GM12878 (cell line): Measurements from ENCODE around the gene TMOD2. TPM values are rescaled to one million over a fixed set of nuclear protein-coding genes. Genes with fewer than 3 reads are reported as not detected.

ENCODE experiments used
- ASH2L ChIP-seq: fragments of 300-600, 200-600 bp; sonication (generic); IDR thresholded peaks from 2 replicates; pipeline ENCODE4 v1.6.1; 2017; ENCODE audit warnings: low read depth, mild to moderate bottlenecking, borderline replicate concordance
- BCL3 ChIP-seq: IDR thresholded peaks from 2 replicates; pipeline ENCODE4 v1.6.1; 2011; ENCODE audit warnings: borderline replicate concordance, low read depth, mild to moderate bottlenecking, moderate library complexity, low read length; ENCODE audit not compliant: insufficient read depth, poor library complexity, severe bottlenecking
- CEBPZ ChIP-seq: fragments of 150-350 bp; IDR thresholded peaks from 2 replicates; pipeline ENCODE4 v1.6.1; 2016; ENCODE audit warnings: low read depth, low read length
- E2F8 ChIP-seq: fragments of 450-650 bp; IDR thresholded peaks from 2 replicates; pipeline ENCODE4 v1.6.1; 2018; ENCODE audit warnings: mild to moderate bottlenecking, low read depth, moderate library complexity; ENCODE audit not compliant: partially characterized antibody
- ESRRA ChIP-seq: IDR thresholded peaks from 2 replicates; pipeline ENCODE4 v1.6.1; 2012; ENCODE audit warnings: mild to moderate bottlenecking, low read length, improper control_type of control experiment
- FOXK2 ChIP-seq: fragments of 450-650 bp; IDR thresholded peaks from 2 replicates; pipeline ENCODE4 v1.6.1; 2017; ENCODE audit warnings: mild to moderate bottlenecking, moderate library complexity
- FOXM1 ChIP-seq: IDR thresholded peaks from 2 replicates; pipeline ENCODE4 v1.6.1; 2012; ENCODE audit warnings: low read depth, mild to moderate bottlenecking, inconsistent platforms, low read length, moderate library complexity
- HDGF ChIP-seq: fragments of 450-650 bp; IDR thresholded peaks from 2 replicates; pipeline ENCODE4 v1.6.1; 2016; ENCODE audit warnings: antibody characterized with exemption
- JUND ChIP-seq: IDR thresholded peaks from 2 replicates; pipeline ENCODE4 v1.6.1; 2012; ENCODE audit warnings: low read depth, mild to moderate bottlenecking, low read length, improper control_type of control experiment, moderate library complexity
- MAX ChIP-seq: IDR thresholded peaks from 2 replicates; pipeline ENCODE4 v1.6.1; 2012; ENCODE audit warnings: low read depth, low read length, improper control_type of control experiment
- NFIC ChIP-seq: IDR thresholded peaks from 2 replicates; pipeline ENCODE4 v1.6.1; 2012; ENCODE audit warnings: low read depth, mild to moderate bottlenecking, inconsistent platforms, low read length, moderate library complexity
- PAX8 ChIP-seq: fragments of 450-650 bp; IDR thresholded peaks from 2 replicates; pipeline ENCODE4 v1.6.1; 2017; ENCODE audit warnings: mild to moderate bottlenecking, moderate library complexity
- PRDM15 ChIP-seq: fragments of 450-650 bp; formaldehyde crosslinking; IDR thresholded peaks from 2 replicates; pipeline ENCODE4 v1.4.0; 2020; ENCODE audit warnings: mild to moderate bottlenecking, moderate library complexity
- TARDBP ChIP-seq: IDR thresholded peaks from 2 replicates; pipeline ENCODE4 v1.6.1; 2016; ENCODE audit warnings: borderline replicate concordance
- TCF12 ChIP-seq: IDR thresholded peaks from 2 replicates; pipeline ENCODE4 v1.6.1; 2011; ENCODE audit warnings: low read depth, mild to moderate bottlenecking, low read length
- USF1 ChIP-seq: IDR thresholded peaks from 2 replicates; pipeline ENCODE4 v1.6.1; 2011; ENCODE audit warnings: borderline replicate concordance, low read depth, mild to moderate bottlenecking, moderate library complexity, mixed read lengths, low read length; ENCODE audit not compliant: insufficient read depth; ENCODE audit errors: extremely low read length
- polyA plus RNA-seq, 11 experiments: library from polyadenylated mRNA; depleted of rRNA in 4 of 11; unstranded in 6 of 11; stranded (reverse) in 5 of 11; fragments of >200 nt; fragmentation: Nextera tagmentation in 4 of 11; fragmentation: Illumina TruSeq in 1 of 11; extraction: Ambion mirVana in 4 of 11; extraction: Trizol in 1 of 11; gene quantifications; 1 replicate in 1 of 11; 2 replicates in 10 of 11; pipeline versions ENCODE4 v1.2.1 to v1.2.3, GENCODE V29; 2011 to 2016; ENCODE audit warnings: inconsistent platforms in 2 of 11, missing spikeins in 2 of 11, low read depth in 1 of 11
- total RNA-seq, 4 experiments: library from RNA; depleted of rRNA in 3 of 4; stranded (reverse); fragments of >200 nt in 3 of 4; fragmentation: Illumina TruSeq in 1 of 4; extraction: Trizol in 1 of 4; gene quantifications; 2 replicates each; pipeline versions ENCODE4 v1.2.1 to v1.2.3, GENCODE V29; 2013 to 2021

Gene TMOD2
- total and polyA plus RNA-seq, 10 of the 15 experiments (the other 5 are each of a cell fraction or from before 2014, with no cell fraction given): 0.61 to 15.2 (median 6.3) TPM

- TF ChIP-seq USF1: no peak
- TF ChIP-seq E2F8: no peak
- no peak for TF ChIP-seq PRDM15 (CRISPR knock-in tag)
- TF ChIP-seq ESRRA: no peak
- no peak for TF ChIP-seq CEBPZ
- TF ChIP-seq ASH2L: no peak
- no peak for TF ChIP-seq HDGF
- 0 out of 2 replicates have a peak, but pooled peaks have one; percentile 49 for TF ChIP-seq FOXM1
- no peak for TF ChIP-seq PAX8
- no peak for TF ChIP-seq BCL3
- peak; percentile 56; the same call in 1 of the 2 replicates for TF ChIP-seq NFIC
- peak; percentile 64; the same call in 1 of the 2 replicates for TF ChIP-seq JUND
- no peak for TF ChIP-seq MAX
- TF ChIP-seq TCF12: 0 out of 2 replicates have a peak, but pooled peaks have one; percentile 60
- no peak for TF ChIP-seq FOXK2
- TF ChIP-seq TARDBP: no peak
Measured at GRCh38 chr15:51726302-51727073, 24.9 kb upstream of the TMOD2 start (continued).
